GM06990 (cell line): Measurements from ENCODE around the gene SPOP.
A peak's percentile ranks its signal among the peaks of the same experiment; 100 is the strongest.
"Not testable (repeated sequence)": the region's sequence is repeated elsewhere in the genome, so short reads cannot be mapped to it uniquely, and the experiment has no call there.

ENCODE experiments used
- DNase-seq: peaks from one replicate; pipeline ENCODE4 v3.0.0-alpha.2; 2011; ENCODE audit not compliant: insufficient read length; ENCODE audit errors: extremely low read depth
- H3K27me3 ChIP-seq: replicated peaks from 2 replicates; pipeline ENCODE4 v1.6.0; 2011; ENCODE audit warnings: low read length; ENCODE audit not compliant: control insufficient read depth, insufficient read depth
- H3K36me3 ChIP-seq: 2 replicates; pipeline ENCODE4 v1.5.1; 2011; ENCODE audit warnings: low read length; ENCODE audit not compliant: control insufficient read depth, insufficient read depth
- H3K4me3 ChIP-seq: replicated peaks from 2 replicates; pipeline ENCODE4 v1.5.1; 2011; ENCODE audit warnings: low read depth, mild to moderate bottlenecking, control low read depth, low read length
- TF ChIP-seq, protein P1 (sequence below): IDR thresholded peaks from 2 replicates; pipeline ENCODE4 v1.5.1; 2011; ENCODE audit warnings: low read length, control low read depth, mild to moderate bottlenecking, inconsistent platforms; ENCODE audit not compliant: insufficient read depth, poor library complexity, severe bottlenecking

Gene SPOP

GRCh38 chr17:49677933-49678847 lies at the start of gene SPOP:
Gene SPOP (minus strand): TSS chr17:49678097. CDS start chr17:49622810, 55,287 bp downstream.
- Histone ChIP-seq H3K4me3 (peak within 1 kb of the TSS; percentile 83), H3K27me3 (no peaks in the 10 kb centered on the region), H3K36me3 (no peaks in the 10 kb centered on the region)
- peak; percentile 99 for DNase-seq
- TF ChIP-seq, protein P1, sequence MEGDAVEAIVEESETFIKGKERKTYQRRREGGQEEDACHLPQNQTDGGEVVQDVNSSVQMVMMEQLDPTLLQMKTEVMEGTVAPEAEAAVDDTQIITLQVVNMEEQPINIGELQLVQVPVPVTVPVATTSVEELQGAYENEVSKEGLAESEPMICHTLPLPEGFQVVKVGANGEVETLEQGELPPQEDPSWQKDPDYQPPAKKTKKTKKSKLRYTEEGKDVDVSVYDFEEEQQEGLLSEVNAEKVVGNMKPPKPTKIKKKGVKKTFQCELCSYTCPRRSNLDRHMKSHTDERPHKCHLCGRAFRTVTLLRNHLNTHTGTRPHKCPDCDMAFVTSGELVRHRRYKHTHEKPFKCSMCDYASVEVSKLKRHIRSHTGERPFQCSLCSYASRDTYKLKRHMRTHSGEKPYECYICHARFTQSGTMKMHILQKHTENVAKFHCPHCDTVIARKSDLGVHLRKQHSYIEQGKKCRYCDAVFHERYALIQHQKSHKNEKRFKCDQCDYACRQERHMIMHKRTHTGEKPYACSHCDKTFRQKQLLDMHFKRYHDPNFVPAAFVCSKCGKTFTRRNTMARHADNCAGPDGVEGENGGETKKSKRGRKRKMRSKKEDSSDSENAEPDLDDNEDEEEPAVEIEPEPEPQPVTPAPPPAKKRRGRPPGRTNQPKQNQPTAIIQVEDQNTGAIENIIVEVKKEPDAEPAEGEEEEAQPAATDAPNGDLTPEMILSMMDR = no peak

GRCh38 chr17:49727380-49727779 lies 49.5 kb upstream of the SPOP start:
- no peak for DNase-seq
- Histone ChIP-seq H3K4me3 (no peak overlapping the region), H3K27me3 (no peaks in the 10 kb centered on the region), H3K36me3 (peaks cover 20% of the 10 kb centered on the region)
- TF ChIP-seq, protein P1 = no peak

DNA sequence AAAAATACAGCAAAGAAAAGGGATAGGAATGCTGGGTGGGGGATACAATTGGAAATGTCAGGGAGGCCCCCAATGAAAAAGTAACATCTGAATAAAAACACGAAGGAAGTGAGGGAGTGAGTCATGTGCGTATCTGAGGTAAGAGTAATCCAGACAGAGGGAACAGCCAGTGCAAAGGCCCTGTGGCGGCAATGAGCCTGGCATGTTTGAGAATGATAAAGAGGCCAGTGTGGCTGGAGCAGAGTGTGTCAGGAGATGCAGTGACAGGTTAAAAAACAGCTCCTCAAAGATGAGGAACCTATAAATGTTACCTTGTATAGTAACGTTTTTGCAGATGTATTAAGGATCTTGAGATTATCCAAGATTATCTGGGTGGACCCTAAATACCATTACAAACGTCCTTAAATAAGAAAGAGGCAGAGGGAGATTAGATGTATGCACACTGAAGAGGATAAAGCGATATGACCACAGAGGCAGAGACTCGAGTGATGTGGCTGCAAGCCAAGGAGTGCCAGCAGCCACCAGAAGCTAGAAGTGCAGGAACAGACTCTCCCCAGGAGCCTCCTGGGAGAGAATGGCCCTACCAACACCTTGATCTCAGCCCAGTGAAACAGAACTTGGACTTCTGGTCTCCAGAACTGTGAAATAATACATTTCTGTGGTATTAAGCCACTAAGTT lies 47.7 kb upstream of the SPOP start:
- TF ChIP-seq, protein P1 = no peak
- H3K27me3 ChIP-seq = no peaks in the 10 kb centered on the region
- peaks cover 24% of the 10 kb centered on the region for H3K36me3 ChIP-seq
- no peak overlapping the region for H3K4me3 ChIP-seq
- DNase-seq = no peak

GRCh38 chr17:49724552-49724951 lies 46.7 kb upstream of the SPOP start:
- H3K36me3 ChIP-seq = peaks cover 30% of the 10 kb centered on the region
- DNase-seq, H3K4me3 ChIP-seq, H3K27me3 ChIP-seq: not testable (repeated sequence)

DNA sequence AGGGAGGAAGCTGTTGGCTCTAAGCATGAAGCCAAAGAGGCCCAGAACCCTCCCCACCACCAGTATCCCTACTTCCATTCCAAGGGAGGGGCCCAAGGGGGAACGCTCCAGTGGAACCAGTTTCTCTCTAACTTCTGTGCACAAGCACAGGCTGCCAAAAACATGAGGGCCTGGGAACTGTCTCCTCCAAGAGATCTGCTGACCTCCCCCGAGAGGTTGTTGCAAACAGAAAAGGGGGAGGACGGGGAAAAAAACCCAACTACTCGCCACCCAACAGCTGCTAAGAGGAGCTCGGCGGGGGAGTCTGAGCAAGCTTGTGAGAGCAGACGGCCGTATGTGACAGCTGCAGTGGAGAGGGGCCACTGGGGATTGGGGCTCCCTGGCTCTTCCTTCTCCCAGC lies 45.5 kb upstream of the SPOP start:
- Histone ChIP-seq H3K27me3 (no peaks in the 10 kb centered on the region), H3K36me3 (peaks cover 30% of the 10 kb centered on the region), H3K4me3 (no peak overlapping the region)
- TF ChIP-seq, protein P1 = no peak
- no peak for DNase-seq

DNA sequence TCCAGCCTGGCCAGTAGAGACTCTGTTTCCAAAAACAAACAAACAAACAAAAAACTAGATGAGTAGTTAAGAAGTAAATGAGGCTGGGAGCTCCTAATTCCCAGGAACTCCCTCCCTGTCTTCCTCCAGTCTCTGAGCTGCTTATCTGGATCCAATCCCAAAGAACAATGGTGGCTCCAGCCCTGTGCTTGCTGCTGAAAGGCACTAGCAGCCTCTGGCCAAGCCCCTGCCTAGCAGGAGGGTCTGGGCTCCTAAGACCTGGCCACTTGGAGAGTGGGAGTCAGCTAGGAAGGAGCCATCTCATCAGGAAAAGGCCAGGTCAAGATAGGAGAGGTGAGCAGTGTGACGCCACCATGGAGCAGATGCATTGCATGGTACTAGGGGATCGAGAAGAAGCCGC lies 44.2 kb upstream of the SPOP start:
- peaks cover 29% of the 10 kb centered on the region for H3K36me3 ChIP-seq
- TF ChIP-seq, protein P1 = no peak
- no peaks in the 10 kb centered on the region for H3K27me3 ChIP-seq
- H3K4me3 ChIP-seq = no peak overlapping the region
- DNase-seq = no peak
